GM12878 (cell line): ENCODE data around the gene FERMT3.

Experiments used
- BRCA1 ChIP-seq: IDR thresholded peaks from 2 replicates; pipeline ENCODE4 v1.6.1; 2011; ENCODE audit warnings: low read depth, low read length, improper control_type of control experiment
- CBFB ChIP-seq: IDR thresholded peaks from 2 replicates; pipeline ENCODE4 v1.6.1; 2016; ENCODE audit warnings: antibody characterized with exemption, low read depth
- HDGF ChIP-seq: fragments of 450-650 bp; IDR thresholded peaks from 2 replicates; pipeline ENCODE4 v1.6.1; 2016; ENCODE audit warnings: antibody characterized with exemption
- IKZF1 ChIP-seq: fragments of 450-650 bp; conservative IDR thresholded peaks from 2 replicates; pipeline ENCODE4 v1.6.1; 2017; ENCODE audit warnings: antibody characterized with exemption, mild to moderate bottlenecking
- MYC ChIP-seq: IDR thresholded peaks from 2 replicates; pipeline ENCODE4 v1.6.1; 2011; ENCODE audit warnings: mild to moderate bottlenecking, low read length, moderate library complexity, inconsistent platforms; ENCODE audit not compliant: insufficient read depth, insufficient replicate concordance, insufficient read length, severe bottlenecking
- POLR2A ChIP-seq: IDR thresholded peaks from 2 replicates; pipeline ENCODE4 v1.6.1; 2011; ENCODE audit warnings: low read depth, mild to moderate bottlenecking, low read length
- REST ChIP-seq: IDR thresholded peaks from 2 replicates; pipeline ENCODE4 v1.6.1; 2012; ENCODE audit warnings: mild to moderate bottlenecking, low read depth, low read length
- SIN3A ChIP-seq: IDR thresholded peaks from 2 replicates; pipeline ENCODE4 v1.6.1; 2012; ENCODE audit warnings: low read depth, low read length, improper control_type of control experiment
- TAF1 ChIP-seq: IDR thresholded peaks from 2 replicates; pipeline ENCODE4 v1.6.1; 2011; ENCODE audit warnings: mild to moderate bottlenecking, low read depth, low read length, borderline replicate concordance
- TF ChIP-seq, protein P1 (sequence below), 3 experiments: IDR thresholded peaks in 2 of 3; conservative IDR thresholded peaks in 1 of 3; 2 replicates each; pipeline ENCODE4 v1.5.1; 2011; ENCODE audit warnings: low read depth in 3 of 3, low read length in 3 of 3, mild to moderate bottlenecking in 3 of 3, control low read depth in 2 of 3, moderate library complexity in 2 of 3, inconsistent platforms in 1 of 3, mixed read lengths in 1 of 3; ENCODE audit not compliant: control insufficient read depth in 2 of 3, insufficient read depth in 1 of 3; ENCODE audit errors: extremely low read depth in 1 of 3
- TF ChIP-seq, protein P2 (sequence below): IDR thresholded peaks from 2 replicates; pipeline ENCODE4 v1.6.1; 2011; ENCODE audit warnings: mild to moderate bottlenecking, low read depth, low read length, moderate library complexity; ENCODE audit not compliant: insufficient replicate concordance
- TF ChIP-seq, protein P3 (sequence below): fragments of 450-650 bp; IDR thresholded peaks from 2 replicates; pipeline ENCODE4 v1.6.1; 2016; ENCODE audit warnings: mild to moderate bottlenecking, moderate library complexity, borderline replicate concordance

- TF ChIP-seq IKZF1 (peak; percentile 45), POLR2A (peak; percentile 70), TAF1 (peak; percentile 64; the same call in 1 of the 2 replicates), REST (no peak), BRCA1 (no peak), SIN3A (peak; percentile 20; the same call in 1 of the 2 replicates), MYC (no peak), HDGF (peak; percentile 9; the same call in 1 of the 2 replicates), CBFB (no peak)
- TF ChIP-seq, protein P1, sequence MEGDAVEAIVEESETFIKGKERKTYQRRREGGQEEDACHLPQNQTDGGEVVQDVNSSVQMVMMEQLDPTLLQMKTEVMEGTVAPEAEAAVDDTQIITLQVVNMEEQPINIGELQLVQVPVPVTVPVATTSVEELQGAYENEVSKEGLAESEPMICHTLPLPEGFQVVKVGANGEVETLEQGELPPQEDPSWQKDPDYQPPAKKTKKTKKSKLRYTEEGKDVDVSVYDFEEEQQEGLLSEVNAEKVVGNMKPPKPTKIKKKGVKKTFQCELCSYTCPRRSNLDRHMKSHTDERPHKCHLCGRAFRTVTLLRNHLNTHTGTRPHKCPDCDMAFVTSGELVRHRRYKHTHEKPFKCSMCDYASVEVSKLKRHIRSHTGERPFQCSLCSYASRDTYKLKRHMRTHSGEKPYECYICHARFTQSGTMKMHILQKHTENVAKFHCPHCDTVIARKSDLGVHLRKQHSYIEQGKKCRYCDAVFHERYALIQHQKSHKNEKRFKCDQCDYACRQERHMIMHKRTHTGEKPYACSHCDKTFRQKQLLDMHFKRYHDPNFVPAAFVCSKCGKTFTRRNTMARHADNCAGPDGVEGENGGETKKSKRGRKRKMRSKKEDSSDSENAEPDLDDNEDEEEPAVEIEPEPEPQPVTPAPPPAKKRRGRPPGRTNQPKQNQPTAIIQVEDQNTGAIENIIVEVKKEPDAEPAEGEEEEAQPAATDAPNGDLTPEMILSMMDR (IDR thresholded peaks at IDR 0.05 in 2 of 3, conservative IDR thresholded peaks at IDR 0.05 in 1 of 3; ENCODE audit: control insufficient read depth in 2 of 3, extremely low read depth in 1 of 3, insufficient read depth in 1 of 3, low read depth in 3 of 3, low read length in 3 of 3): no peak
- TF ChIP-seq, protein P2, sequence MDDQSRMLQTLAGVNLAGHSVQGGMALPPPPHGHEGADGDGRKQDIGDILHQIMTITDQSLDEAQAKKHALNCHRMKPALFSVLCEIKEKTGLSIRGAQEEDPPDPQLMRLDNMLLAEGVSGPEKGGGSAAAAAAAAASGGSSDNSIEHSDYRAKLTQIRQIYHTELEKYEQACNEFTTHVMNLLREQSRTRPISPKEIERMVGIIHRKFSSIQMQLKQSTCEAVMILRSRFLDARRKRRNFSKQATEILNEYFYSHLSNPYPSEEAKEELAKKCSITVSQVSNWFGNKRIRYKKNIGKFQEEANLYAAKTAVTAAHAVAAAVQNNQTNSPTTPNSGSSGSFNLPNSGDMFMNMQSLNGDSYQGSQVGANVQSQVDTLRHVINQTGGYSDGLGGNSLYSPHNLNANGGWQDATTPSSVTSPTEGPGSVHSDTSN: peak; percentile 93
- TF ChIP-seq, protein P3, sequence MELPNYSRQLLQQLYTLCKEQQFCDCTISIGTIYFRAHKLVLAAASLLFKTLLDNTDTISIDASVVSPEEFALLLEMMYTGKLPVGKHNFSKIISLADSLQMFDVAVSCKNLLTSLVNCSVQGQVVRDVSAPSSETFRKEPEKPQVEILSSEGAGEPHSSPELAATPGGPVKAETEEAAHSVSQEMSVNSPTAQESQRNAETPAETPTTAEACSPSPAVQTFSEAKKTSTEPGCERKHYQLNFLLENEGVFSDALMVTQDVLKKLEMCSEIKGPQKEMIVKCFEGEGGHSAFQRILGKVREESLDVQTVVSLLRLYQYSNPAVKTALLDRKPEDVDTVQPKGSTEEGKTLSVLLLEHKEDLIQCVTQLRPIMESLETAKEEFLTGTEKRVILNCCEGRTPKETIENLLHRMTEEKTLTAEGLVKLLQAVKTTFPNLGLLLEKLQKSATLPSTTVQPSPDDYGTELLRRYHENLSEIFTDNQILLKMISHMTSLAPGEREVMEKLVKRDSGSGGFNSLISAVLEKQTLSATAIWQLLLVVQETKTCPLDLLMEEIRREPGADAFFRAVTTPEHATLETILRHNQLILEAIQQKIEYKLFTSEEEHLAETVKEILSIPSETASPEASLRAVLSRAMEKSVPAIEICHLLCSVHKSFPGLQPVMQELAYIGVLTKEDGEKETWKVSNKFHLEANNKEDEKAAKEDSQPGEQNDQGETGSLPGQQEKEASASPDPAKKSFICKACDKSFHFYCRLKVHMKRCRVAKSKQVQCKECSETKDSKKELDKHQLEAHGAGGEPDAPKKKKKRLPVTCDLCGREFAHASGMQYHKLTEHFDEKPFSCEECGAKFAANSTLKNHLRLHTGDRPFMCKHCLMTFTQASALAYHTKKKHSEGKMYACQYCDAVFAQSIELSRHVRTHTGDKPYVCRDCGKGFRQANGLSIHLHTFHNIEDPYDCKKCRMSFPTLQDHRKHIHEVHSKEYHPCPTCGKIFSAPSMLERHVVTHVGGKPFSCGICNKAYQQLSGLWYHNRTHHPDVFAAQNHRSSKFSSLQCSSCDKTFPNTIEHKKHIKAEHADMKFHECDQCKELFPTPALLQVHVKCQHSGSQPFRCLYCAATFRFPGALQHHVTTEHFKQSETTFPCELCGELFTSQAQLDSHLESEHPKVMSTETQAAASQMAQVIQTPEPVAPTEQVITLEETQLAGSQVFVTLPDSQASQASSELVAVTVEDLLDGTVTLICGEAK: peak; percentile 52; the same call in 1 of the 2 replicates
These were observed 35.2 kb downstream of the FERMT3 start for GRCh38 chr11:64241491-64242374.
